ENCODE results near the gene SINHCAF. TPM values are rescaled to one million over a fixed set of nuclear protein-coding genes. Genes with fewer than 3 reads are reported as not detected.

SINHCAF gene
- total RNA-seq, 2 donors from 2014 or later, result 24.4 to 34.5 TPM

DNA sequence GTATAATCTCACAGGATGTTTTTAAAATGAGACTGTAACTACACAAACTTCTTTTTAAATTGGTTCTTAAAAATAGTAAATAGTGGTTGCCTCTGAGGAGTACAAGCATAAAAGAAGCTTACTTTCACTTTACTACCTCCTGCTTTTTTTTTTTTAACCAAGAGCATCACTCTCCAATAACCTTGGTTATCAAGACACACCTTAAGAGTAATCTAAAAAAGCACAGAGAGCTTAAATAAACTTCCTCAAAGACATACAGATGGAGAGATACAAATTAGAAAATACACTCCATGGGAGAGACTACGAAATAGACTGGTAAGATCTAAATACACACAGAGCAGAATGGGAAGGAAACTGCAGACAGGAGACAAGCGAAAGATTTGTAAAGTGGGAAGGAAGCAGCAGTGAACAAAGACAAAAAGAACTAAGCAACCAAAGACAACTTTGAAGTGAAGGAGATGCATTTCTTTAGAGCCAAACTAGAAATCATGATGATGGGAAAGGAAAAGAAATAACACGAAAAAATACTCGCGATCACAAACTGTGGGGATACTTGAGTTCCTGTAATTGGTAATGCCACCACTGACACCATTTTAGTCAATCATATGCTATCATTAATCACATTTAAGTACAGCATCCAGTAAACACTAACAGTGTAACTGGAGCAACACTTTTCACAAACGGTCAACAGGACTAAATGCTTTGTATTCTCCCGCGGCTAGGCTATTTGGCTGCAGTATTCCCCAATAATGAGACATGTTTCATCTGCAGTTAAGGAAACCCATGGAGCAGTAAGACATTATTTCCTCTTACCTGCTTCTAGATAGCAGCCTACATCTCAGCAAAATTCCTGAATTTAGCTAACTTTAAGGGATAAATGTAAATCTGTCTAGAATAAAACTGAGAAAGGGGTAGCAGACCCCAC, 8.2 kb downstream of the SINHCAF start:
- no peaks in the 10 kb centered on the region for H3K36me3 ChIP-seq (replicated peaks in 1 of 2; ENCODE audit: insufficient read depth in 1 of 2, low read depth in 2 of 2)
- no peak for DNase-seq
- H3K4me1 ChIP-seq, result peaks cover 28% of the 10 kb centered on the region
- no peaks in the 10 kb centered on the region for H3K9me3 ChIP-seq
- intact Hi-C loops (cut with DNase I), result no loop called here
- WGBS, 2 donors, result 45 to 50% methylated on average over 8 of the region's 8 CpGs
- peak overlapping the region in 1 of 4 donors; percentile 10 for H3K27ac ChIP-seq
- TF ChIP-seq, protein P1, sequence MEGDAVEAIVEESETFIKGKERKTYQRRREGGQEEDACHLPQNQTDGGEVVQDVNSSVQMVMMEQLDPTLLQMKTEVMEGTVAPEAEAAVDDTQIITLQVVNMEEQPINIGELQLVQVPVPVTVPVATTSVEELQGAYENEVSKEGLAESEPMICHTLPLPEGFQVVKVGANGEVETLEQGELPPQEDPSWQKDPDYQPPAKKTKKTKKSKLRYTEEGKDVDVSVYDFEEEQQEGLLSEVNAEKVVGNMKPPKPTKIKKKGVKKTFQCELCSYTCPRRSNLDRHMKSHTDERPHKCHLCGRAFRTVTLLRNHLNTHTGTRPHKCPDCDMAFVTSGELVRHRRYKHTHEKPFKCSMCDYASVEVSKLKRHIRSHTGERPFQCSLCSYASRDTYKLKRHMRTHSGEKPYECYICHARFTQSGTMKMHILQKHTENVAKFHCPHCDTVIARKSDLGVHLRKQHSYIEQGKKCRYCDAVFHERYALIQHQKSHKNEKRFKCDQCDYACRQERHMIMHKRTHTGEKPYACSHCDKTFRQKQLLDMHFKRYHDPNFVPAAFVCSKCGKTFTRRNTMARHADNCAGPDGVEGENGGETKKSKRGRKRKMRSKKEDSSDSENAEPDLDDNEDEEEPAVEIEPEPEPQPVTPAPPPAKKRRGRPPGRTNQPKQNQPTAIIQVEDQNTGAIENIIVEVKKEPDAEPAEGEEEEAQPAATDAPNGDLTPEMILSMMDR (IDR thresholded peaks at IDR 0.05), result no peak
- TF ChIP-seq POLR2A (IDR thresholded peaks at IDR 0.05), result no peak
- ATAC-seq, result no peak
- H3K4me3 ChIP-seq, result no peak overlapping the region
- H3K27me3 ChIP-seq, result no peaks in the 10 kb centered on the region

DNA sequence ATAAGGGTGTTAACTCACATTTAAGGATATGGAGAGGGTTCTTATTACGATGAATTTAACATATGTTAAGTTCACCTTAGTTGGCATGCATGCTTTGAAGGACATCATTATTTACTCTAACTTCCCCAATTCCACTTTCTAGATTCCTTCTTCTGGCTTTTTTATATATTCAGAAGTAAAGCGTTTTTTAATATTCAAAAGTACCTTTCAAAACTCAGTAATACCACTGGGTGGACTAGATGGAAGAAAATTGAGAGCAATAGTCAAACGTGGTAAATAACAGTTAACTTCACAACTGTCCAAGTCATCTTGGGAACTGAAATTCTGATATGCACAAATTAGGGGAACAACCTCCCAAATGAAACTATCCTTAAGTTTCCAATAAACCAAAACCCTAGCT, 9.1 kb downstream of the SINHCAF start:
- Histone ChIP-seq H3K27me3 (no peaks in the 10 kb centered on the region), H3K4me1 (peaks cover 24% of the 10 kb centered on the region), H3K27ac (peak overlapping the region in 1 of 4 donors; percentile 10), H3K4me3 (no peak overlapping the region), H3K9me3 (no peaks in the 10 kb centered on the region), H3K36me3 (replicated peaks in 1 of 2; ENCODE audit: insufficient read depth in 1 of 2, low read depth in 2 of 2) (no peaks in the 10 kb centered on the region)
- WGBS, 2 donors, result 26 to 30% methylated on average over 3 of the region's 3 CpGs
- no peak for DNase-seq
- intact Hi-C loops (cut with DNase I), result no loop called here
- no peak for ATAC-seq
- TF ChIP-seq, protein P1 (IDR thresholded peaks at IDR 0.05), result no peak
- no peak for TF ChIP-seq POLR2A (IDR thresholded peaks at IDR 0.05)

- Histone ChIP-seq H3K4me3 (no peak overlapping the region), H3K36me3 (replicated peaks in 1 of 2; ENCODE audit: insufficient read depth in 1 of 2, low read depth in 2 of 2) (no peaks in the 10 kb centered on the region), H3K27ac (no peak overlapping the region), H3K9me3 (no peaks in the 10 kb centered on the region), H3K4me1 (peaks cover 24% of the 10 kb centered on the region), H3K27me3 (no peaks in the 10 kb centered on the region)
- TF ChIP-seq, protein P1 (IDR thresholded peaks at IDR 0.05), result no peak
- TF ChIP-seq POLR2A (IDR thresholded peaks at IDR 0.05), result no peak
- ATAC-seq (no peak), DNase-seq (no peak)
- WGBS, 2 donors, result 83 to 84% methylated on average over 7 of the region's 7 CpGs
- intact Hi-C loops (cut with DNase I), result no loop called here
Measured at GRCh38 chr12:31315784-31316465, 10.0 kb downstream of the SINHCAF start.

DNA sequence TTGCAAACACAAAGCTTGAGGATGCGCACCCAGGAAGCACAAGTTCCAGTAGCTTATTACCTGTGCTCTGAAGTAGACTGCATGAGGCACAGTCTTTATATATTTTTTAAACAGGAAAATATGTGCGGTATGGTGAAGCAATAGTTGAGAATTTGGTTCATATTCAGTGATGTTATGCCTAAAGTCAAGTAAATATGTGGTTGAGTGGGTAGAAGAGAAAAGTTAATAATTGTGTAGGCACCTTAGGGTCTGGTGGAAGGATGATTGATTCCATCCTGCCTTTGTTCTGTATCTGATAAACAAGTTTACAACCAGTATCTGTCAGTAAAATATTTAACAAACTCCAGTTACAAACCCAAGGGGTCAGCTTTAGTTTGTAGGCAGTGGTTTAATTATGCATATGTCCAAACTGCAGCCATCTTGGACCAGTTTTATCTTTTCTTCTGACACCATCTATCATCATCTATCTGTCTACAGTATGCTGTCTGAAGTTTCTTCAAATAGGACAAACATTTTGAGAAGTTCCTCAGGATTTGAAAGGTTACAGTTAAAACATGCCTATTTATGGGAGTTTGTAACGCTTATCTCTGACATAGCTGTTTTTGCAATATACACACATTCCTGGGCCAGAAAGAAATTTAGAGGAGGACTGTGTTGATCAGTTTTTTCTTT, 10.8 kb downstream of the SINHCAF start:
- Histone ChIP-seq H3K4me1 (peaks cover 21% of the 10 kb centered on the region), H3K27ac (no peak overlapping the region), H3K27me3 (no peaks in the 10 kb centered on the region), H3K9me3 (no peaks in the 10 kb centered on the region), H3K4me3 (no peak overlapping the region), H3K36me3 (replicated peaks in 1 of 2; ENCODE audit: insufficient read depth in 1 of 2, low read depth in 2 of 2) (no peaks in the 10 kb centered on the region)
- TF ChIP-seq, protein P1 (IDR thresholded peaks at IDR 0.05), result no peak
- TF ChIP-seq POLR2A (IDR thresholded peaks at IDR 0.05), result no peak
- ATAC-seq (no peak), DNase-seq (no peak)
- intact Hi-C loops (cut with DNase I), result no loop called here
- 66 to 71% methylated on average over 3 of the region's 3 CpGs for WGBS, 2 donors
